ENCODE results near the gene TMEM250.

GRCh38 chr9:136096505-136097001, 22.1 kb downstream of the TMEM250 start:
- TF ChIP-seq POLR2AphosphoS5 (IDR thresholded peaks at IDR 0.05; ENCODE audit: low read depth, low read length), result no peak
- TF ChIP-seq POLR2A (IDR thresholded peaks at IDR 0.05; ENCODE audit: low read depth, low read length), result no peak
- no peak for TF ChIP-seq TAF1 (IDR thresholded peaks at IDR 0.05; ENCODE audit: low read depth, low read length)
- no peak for TF ChIP-seq POU2F2 (IDR thresholded peaks at IDR 0.05; ENCODE audit: low read depth, low read length)
- TF ChIP-seq SPI1 (IDR thresholded peaks at IDR 0.05; ENCODE audit: low read depth, low read length), result no peak
